Measurements from ENCODE around the gene CXXC1. TPM values are rescaled to one million over a fixed set of nuclear protein-coding genes. Genes with fewer than 3 reads are reported as not detected.
A peak's percentile ranks its signal among the peaks of the same experiment; 100 is the strongest.

CXXC1 gene
- 10 to 100 TPM; 39.1 to 77.9 (median 70.7) TPM for total RNA-seq
- 10 to 100 TPM; 52.0 to 67.8 TPM for polyA plus RNA-seq
- long read RNA-seq, donor 1, transcript CXXC1-202 (15 exons, 2,280 nt): minor isoform, 5 of 302 reads
- long read RNA-seq, donor 1, transcript CXXC1-208 (3 exons, 476 nt): minor isoform, 6 of 302 reads
- long read RNA-seq, donor 1, transcript CXXC1-201 (15 exons, 2,936 nt): major isoform, 178 of 302 reads
- long read RNA-seq, donor 1, partial matches to known transcripts: 17 of 302 reads
- long read RNA-seq, donor 1, other reads (novel, unspliced or antisense): 88 of 302 reads
- long read RNA-seq, donor 2, transcript CXXC1-209 (2 exons, 802 nt): major isoform, 30 of 40 reads
- long read RNA-seq, donor 2, transcript CXXC1-201 (15 exons, 2,936 nt): minor isoform, 7 of 40 reads
- long read RNA-seq, donor 2, partial matches to known transcripts: 0 of 40 reads
- long read RNA-seq, donor 2, other reads (novel, unspliced or antisense): 0 of 40 reads
- long read RNA-seq, donor 3, transcript CXXC1-201 (15 exons, 2,936 nt): major isoform, 61 of 127 reads
- long read RNA-seq, donor 3, partial matches to known transcripts: 13 of 127 reads
- long read RNA-seq, donor 3, other reads (novel, unspliced or antisense): 48 of 127 reads

GRCh38 chr18:50287441-50288347 lies at the start of gene CXXC1:
Gene CXXC1 (minus strand): TSS chr18:50287692. CDS start chr18:50287589, 103 bp downstream.
- Histone ChIP-seq H3K27me3 (no peaks in the 10 kb centered on the region), H3K36me3 (no peaks in the 10 kb centered on the region), H3K4me1 (ENCODE audit: insufficient read depth) (peaks cover 5% of the 10 kb centered on the region), H3K9me3 (no peaks in the 10 kb centered on the region), H3K27ac (peak within 1 kb of the TSS; percentile 69 to 79), H3K4me3 (peak within 1 kb of the TSS; percentile 59)
- intact Hi-C loops (cut with DNase I): loop anchor here in 1 of 4 donors (10.0 kb wide), 1 partner anchor 793 kb away; the partner anchor contains the start of gene RPL17
- peak; percentile 96 to 99 (median 98) for DNase-seq
- no peak for TF ChIP-seq POLR2A (IDR thresholded peaks at IDR 0.05)
- TF ChIP-seq CTCF (IDR thresholded peaks at IDR 0.05): peak; percentile 8 to 86 (median 80)
- TF ChIP-seq EP300 (IDR thresholded peaks at IDR 0.05): no peak
- WGBS, 3 donors: 0% methylated on average over 74 to 76 of the region's 76 CpGs

GRCh38 chr18:50334546-50335152 lies 47.2 kb upstream of the CXXC1 start:
- no peak overlapping the region for H3K4me3 ChIP-seq
- intact Hi-C loops (cut with DNase I): no loop called here
- no peaks in the 10 kb centered on the region for H3K36me3 ChIP-seq
- no peak overlapping the region for H3K27ac ChIP-seq
- H3K9me3 ChIP-seq: no peaks in the 10 kb centered on the region
- DNase-seq: no peak
- H3K27me3 ChIP-seq: no peaks in the 10 kb centered on the region
- WGBS, 3 donors: 72 to 84% (median 77%) methylated on average over 7 of the region's 7 CpGs
- TF ChIP-seq EP300 (IDR thresholded peaks at IDR 0.05) (no peak), POLR2A (IDR thresholded peaks at IDR 0.05) (no peak), CTCF (IDR thresholded peaks at IDR 0.05) (no peak)
- H3K4me1 ChIP-seq (ENCODE audit: insufficient read depth): no peaks in the 10 kb centered on the region

- no peaks in the 10 kb centered on the region for H3K9me3 ChIP-seq
- TF ChIP-seq CTCF (IDR thresholded peaks at IDR 0.05) (no peak), EP300 (IDR thresholded peaks at IDR 0.05) (no peak), POLR2A (IDR thresholded peaks at IDR 0.05) (no peak)
- H3K4me3 ChIP-seq: no peak overlapping the region
- no peak for DNase-seq
- no peak overlapping the region for H3K27ac ChIP-seq
- no peaks in the 10 kb centered on the region for H3K4me1 ChIP-seq (ENCODE audit: insufficient read depth)
- WGBS, 3 donors: 70 to 75% (median 71%) methylated on average over 1 of the region's 1 CpG
- no peaks in the 10 kb centered on the region for H3K27me3 ChIP-seq
- intact Hi-C loops (cut with DNase I): no loop called here
- no peaks in the 10 kb centered on the region for H3K36me3 ChIP-seq
These were observed 44.2 kb upstream of the CXXC1 start for GRCh38 chr18:50331691-50332090.

- DNase-seq: no peak
- intact Hi-C loops (cut with DNase I): no loop called here
These were observed 42.7 kb upstream of the CXXC1 start for GRCh38 chr18:50330176-50330575.

More at GRCh38 chr18:50330176-50330575, 42.7 kb upstream of the CXXC1 start:
- H3K9me3 ChIP-seq: no peaks in the 10 kb centered on the region
- H3K36me3 ChIP-seq: no peaks in the 10 kb centered on the region
- no peaks in the 10 kb centered on the region for H3K27me3 ChIP-seq
- H3K27ac ChIP-seq: no peak overlapping the region
- no peaks in the 10 kb centered on the region for H3K4me1 ChIP-seq (ENCODE audit: insufficient read depth)
- TF ChIP-seq EP300 (IDR thresholded peaks at IDR 0.05) (no peak), CTCF (IDR thresholded peaks at IDR 0.05) (no peak), POLR2A (IDR thresholded peaks at IDR 0.05) (no peak)
- H3K4me3 ChIP-seq: no peak overlapping the region
